Erythroblast (primary cell): ENCODE measurements around the gene SLC39A8.

Experiments used
- DNase-seq, 2 experiments: peaks; one replicate each; lab custom pipeline; 2025; lab: John Stamatoyannopoulos, UW
- GATA1 ChIP-seq: IDR thresholded peaks from 2 replicates; pipeline ENCODE4 v1.6.1; 2011; ENCODE audit warnings: low read depth, mild to moderate bottlenecking, control low read depth, low read length, moderate library complexity
- POLR2A ChIP-seq: IDR thresholded peaks from 2 replicates; pipeline ENCODE4 v1.6.1; 2011; ENCODE audit warnings: mild to moderate bottlenecking, low read length

Gene SLC39A8

GRCh38 chr4:102322736-102323135, 22.5 kb downstream of the SLC39A8 start:
- DNase-seq = no peak
- TF ChIP-seq GATA1 = no peak
- no peak for TF ChIP-seq POLR2A

- TF ChIP-seq GATA1 = no peak
- no peak for TF ChIP-seq POLR2A
- no peak for DNase-seq
These were observed 23.9 kb downstream of the SLC39A8 start for GRCh38 chr4:102321260-102321995.

GRCh38 chr4:102319594-102319993, 25.7 kb downstream of the SLC39A8 start:
- DNase-seq = no peak

GRCh38 chr4:102318526-102318925, 26.8 kb downstream of the SLC39A8 start:
- no peak for TF ChIP-seq GATA1
- TF ChIP-seq POLR2A = no peak

More at GRCh38 chr4:102319594-102319993, 25.7 kb downstream of the SLC39A8 start:
- TF ChIP-seq POLR2A (no peak), GATA1 (no peak)

GRCh38 chr4:102318105-102318504, 27.2 kb downstream of the SLC39A8 start:
- TF ChIP-seq POLR2A (no peak), GATA1 (no peak)
- DNase-seq = peak; percentile 29 to 74

More at GRCh38 chr4:102318526-102318925, 26.8 kb downstream of the SLC39A8 start:
- peak; percentile 29 to 30 for DNase-seq

GRCh38 chr4:102317459-102317858, 27.8 kb downstream of the SLC39A8 start:
- no peak for TF ChIP-seq GATA1
- TF ChIP-seq POLR2A = no peak
- no peak for DNase-seq

- TF ChIP-seq GATA1 (no peak), POLR2A (no peak)
- no peak for DNase-seq
These were observed 28.7 kb downstream of the SLC39A8 start for GRCh38 chr4:102316585-102316984.

- TF ChIP-seq POLR2A = no peak
- TF ChIP-seq GATA1 = no peak
- peak; percentile 10 to 30 for DNase-seq
These were observed 29.8 kb downstream of the SLC39A8 start for GRCh38 chr4:102315532-102315931.

- TF ChIP-seq POLR2A (no peak), GATA1 (no peak)
- no peak for DNase-seq
These were observed 32.9 kb downstream of the SLC39A8 start for GRCh38 chr4:102312417-102312816.

- no peak for TF ChIP-seq POLR2A
- TF ChIP-seq GATA1 = no peak
- DNase-seq = no peak
These were observed 33.4 kb downstream of the SLC39A8 start for GRCh38 chr4:102311912-102312311.

GRCh38 chr4:102311407-102311806, 33.9 kb downstream of the SLC39A8 start:
- TF ChIP-seq GATA1 (no peak), POLR2A (no peak)
- DNase-seq = no peak

- TF ChIP-seq GATA1 (no peak), POLR2A (no peak)
- DNase-seq = peak in 1 of 2 experiments; percentile 12
These were observed 37.1 kb downstream of the SLC39A8 start for GRCh38 chr4:102308032-102308799.

- TF ChIP-seq POLR2A (no peak), GATA1 (no peak)
- no peak for DNase-seq
These were observed 39.6 kb downstream of the SLC39A8 start for GRCh38 chr4:102305666-102306065.

GRCh38 chr4:102302762-102303161, 42.5 kb downstream of the SLC39A8 start:
- TF ChIP-seq GATA1 (no peak), POLR2A (no peak)
- DNase-seq = no peak
